HUES6 (cell line): Measurements from ENCODE around the gene SMURF1.

Source experiments
- H3K27ac ChIP-seq: 2 replicates; pipeline ENCODE4 v1.7.0; 2013; ENCODE audit warnings: low read depth, mild to moderate bottlenecking, low read length, inconsistent platforms
- H3K27me3 ChIP-seq: 2 replicates; pipeline ENCODE4 v1.6.1; 2013; ENCODE audit warnings: low read length; ENCODE audit not compliant: control insufficient read depth, insufficient read depth
- H3K36me3 ChIP-seq: 2 replicates; pipeline ENCODE4 v1.6.1; 2013; ENCODE audit warnings: low read length; ENCODE audit not compliant: control insufficient read depth, insufficient read depth
- H3K4me1 ChIP-seq: 2 replicates; pipeline ENCODE4 v1.6.1; 2013; ENCODE audit warnings: low read length; ENCODE audit not compliant: control insufficient read depth, insufficient read depth
- H3K4me3 ChIP-seq: 2 replicates; pipeline ENCODE4 v1.5.1; 2013; ENCODE audit warnings: low read depth, low read length
- H3K9ac ChIP-seq: one replicate; pipeline ENCODE4 v1.6.1; 2013; ENCODE audit warnings: mild to moderate bottlenecking, low read length
- H3K9me3 ChIP-seq: 2 replicates; pipeline ENCODE4 v1.6.1; 2013; ENCODE audit warnings: low read depth, low read length; ENCODE audit not compliant: control insufficient read depth, insufficient read depth

Gene SMURF1

GRCh38 chr7:99143853-99144672 lies at the start of gene SMURF1:
SMURF1 (minus strand) TSS chr7:99144108; CDS start chr7:99143780, 328 bp downstream.
- H3K36me3 ChIP-seq = no peaks in the 10 kb centered on the region
- peak within 1 kb of the TSS; percentile 83 for H3K9ac ChIP-seq
- H3K4me3 ChIP-seq = peak within 1 kb of the TSS; percentile 80
- no peaks in the 10 kb centered on the region for H3K9me3 ChIP-seq
- H3K4me1 ChIP-seq = peaks cover 14% of the 10 kb centered on the region
- peak within 1 kb of the TSS; percentile 86; the same call in 1 of the 2 replicates for H3K27ac ChIP-seq
- no peaks in the 10 kb centered on the region for H3K27me3 ChIP-seq

- Histone ChIP-seq H3K4me1 (peaks cover 7% of the 10 kb centered on the region), H3K9ac (no peak overlapping the region)
Observed at GRCh38 chr7:99191869-99192596, 48.1 kb upstream of the SMURF1 start.

GRCh38 chr7:99190359-99191009 lies 46.6 kb upstream of the SMURF1 start:
- Histone ChIP-seq H3K36me3 (no peaks in the 10 kb centered on the region), H3K27ac (no peak overlapping the region), H3K27me3 (no peaks in the 10 kb centered on the region), H3K9ac (no peak overlapping the region), H3K9me3 (0 out of 2 replicates have a peak, but pooled peaks cover 2% of the 10 kb centered on the region), H3K4me1 (no peaks in the 10 kb centered on the region), H3K4me3 (no peak overlapping the region)

More at GRCh38 chr7:99191869-99192596, 48.1 kb upstream of the SMURF1 start:
- Histone ChIP-seq H3K9me3 (0 out of 2 replicates have a peak, but pooled peaks cover 2% of the 10 kb centered on the region), H3K27me3 (no peaks in the 10 kb centered on the region), H3K27ac (no peak overlapping the region), H3K4me3 (no peak overlapping the region), H3K36me3 (no peaks in the 10 kb centered on the region)

GRCh38 chr7:99189222-99189621 lies 45.3 kb upstream of the SMURF1 start:
- no peak overlapping the region for H3K9ac ChIP-seq
- H3K4me1 ChIP-seq = no peaks in the 10 kb centered on the region
- 0 out of 2 replicates have a peak, but pooled peaks cover 2% of the 10 kb centered on the region for H3K9me3 ChIP-seq
- H3K27ac ChIP-seq = no peak overlapping the region
- H3K4me3 ChIP-seq = no peak overlapping the region
- H3K36me3 ChIP-seq = no peaks in the 10 kb centered on the region
- no peaks in the 10 kb centered on the region for H3K27me3 ChIP-seq

- Histone ChIP-seq H3K9ac (no peak overlapping the region), H3K27ac (no peak overlapping the region), H3K4me3 (no peak overlapping the region), H3K9me3 (0 out of 2 replicates have a peak, but pooled peaks cover 2% of the 10 kb centered on the region), H3K27me3 (no peaks in the 10 kb centered on the region), H3K36me3 (no peaks in the 10 kb centered on the region), H3K4me1 (no peaks in the 10 kb centered on the region)
Observed at GRCh38 chr7:99188221-99188620, 44.3 kb upstream of the SMURF1 start.

- no peak overlapping the region for H3K4me3 ChIP-seq
- H3K4me1 ChIP-seq = no peaks in the 10 kb centered on the region
- no peak overlapping the region for H3K9ac ChIP-seq
- no peaks in the 10 kb centered on the region for H3K36me3 ChIP-seq
- H3K27ac ChIP-seq = no peak overlapping the region
- no peaks in the 10 kb centered on the region; the same call in 1 of the 2 replicates for H3K27me3 ChIP-seq
- 0 out of 2 replicates have a peak, but pooled peaks cover 2% of the 10 kb centered on the region for H3K9me3 ChIP-seq
Observed at GRCh38 chr7:99184532-99185218, 40.8 kb upstream of the SMURF1 start.

- Histone ChIP-seq H3K27ac (no peak overlapping the region), H3K4me1 (no peaks in the 10 kb centered on the region), H3K9ac (no peak overlapping the region), H3K36me3 (no peaks in the 10 kb centered on the region), H3K27me3 (no peaks in the 10 kb centered on the region; the same call in 1 of the 2 replicates), H3K9me3 (no peaks in the 10 kb centered on the region), H3K4me3 (no peak overlapping the region)
Observed at GRCh38 chr7:99180067-99180650, 36.3 kb upstream of the SMURF1 start.

DNA sequence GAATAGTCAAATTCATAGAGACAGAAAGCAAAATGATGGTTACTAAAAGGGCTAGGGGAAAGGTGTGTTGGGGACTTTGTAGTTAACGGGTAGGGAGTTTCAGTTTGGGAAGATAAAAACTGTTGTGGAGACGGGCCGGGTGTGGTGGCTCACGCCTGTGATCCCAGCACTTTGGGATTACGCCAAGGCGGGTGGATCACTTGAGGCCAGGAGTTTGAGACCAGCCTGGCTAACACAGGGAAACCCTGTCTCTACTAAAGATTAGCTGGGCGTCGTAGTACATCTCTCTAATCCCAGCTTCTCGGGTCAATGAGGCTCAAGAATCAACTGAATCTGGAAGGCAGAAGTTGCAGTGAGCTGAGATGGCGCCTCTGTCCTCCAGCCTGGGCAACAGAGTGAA lies 33.3 kb upstream of the SMURF1 start:
- Histone ChIP-seq H3K9ac (no peak overlapping the region), H3K4me3 (no peak overlapping the region), H3K27ac (no peak overlapping the region), H3K36me3 (no peaks in the 10 kb centered on the region), H3K9me3 (no peaks in the 10 kb centered on the region), H3K27me3 (no peaks in the 10 kb centered on the region; the same call in 1 of the 2 replicates), H3K4me1 (no peaks in the 10 kb centered on the region)

- no peak overlapping the region for H3K27ac ChIP-seq
- H3K4me3 ChIP-seq = no peak overlapping the region
- H3K9ac ChIP-seq = no peak overlapping the region
- no peaks in the 10 kb centered on the region for H3K9me3 ChIP-seq
- H3K4me1 ChIP-seq = no peaks in the 10 kb centered on the region
- no peaks in the 10 kb centered on the region for H3K27me3 ChIP-seq
- no peaks in the 10 kb centered on the region for H3K36me3 ChIP-seq
Observed at GRCh38 chr7:99173787-99174186, 29.9 kb upstream of the SMURF1 start.

DNA sequence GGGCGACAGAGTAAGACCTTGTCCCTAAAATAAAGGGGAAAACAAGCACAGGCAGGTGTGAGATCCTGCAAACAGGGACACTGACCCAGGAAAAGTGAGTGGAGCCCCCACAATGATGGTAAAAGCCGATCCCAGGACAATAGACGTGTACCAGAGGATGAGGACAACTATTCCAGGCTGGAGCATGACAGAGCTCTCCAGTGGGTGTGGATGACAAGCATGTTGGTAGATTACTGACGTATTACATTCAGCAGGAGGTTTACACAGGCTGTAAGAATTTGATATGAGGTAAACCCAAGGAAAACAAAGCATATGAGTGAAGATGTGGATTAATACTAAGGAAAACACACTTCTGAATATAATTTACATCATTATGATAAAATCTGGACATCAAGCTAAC lies 27.8 kb upstream of the SMURF1 start:
- H3K4me1 ChIP-seq = no peaks in the 10 kb centered on the region
- no peaks in the 10 kb centered on the region for H3K36me3 ChIP-seq
- H3K27me3 ChIP-seq = no peaks in the 10 kb centered on the region
- no peak overlapping the region for H3K4me3 ChIP-seq
- H3K9me3 ChIP-seq = peaks cover 5% of the 10 kb centered on the region; the same call in 1 of the 2 replicates
- no peak overlapping the region for H3K27ac ChIP-seq
- H3K9ac ChIP-seq = no peak overlapping the region
